ENCODE results near the gene EFNB2.

Gene EFNB2

GRCh38 chr13:106484537-106485193 is 50.8 kb downstream of the EFNB2 start:
- TF ChIP-seq EP300 (IDR thresholded peaks at IDR 0.05; ENCODE audit: borderline replicate concordance) (no peak), EGR1 (IDR thresholded peaks at IDR 0.05) (no peak), TCF12 (IDR thresholded peaks at IDR 0.05; ENCODE audit: low read depth) (no peak), ZBTB7A (IDR thresholded peaks at IDR 0.05; ENCODE audit: low read depth) (no peak), CEBPB (IDR thresholded peaks at IDR 0.05) (no peak), TEAD4 (IDR thresholded peaks at IDR 0.05) (no peak), RAD21 (IDR thresholded peaks at IDR 0.05; ENCODE audit: low read depth) (no peak), NFIC (IDR thresholded peaks at IDR 0.05) (no peak), FOXM1 (IDR thresholded peaks at IDR 0.05; ENCODE audit: borderline replicate concordance, low read depth) (no peak), CREB1 (IDR thresholded peaks at IDR 0.05; ENCODE audit: low read depth) (no peak), USF1 (IDR thresholded peaks at IDR 0.05) (no peak), MAX (IDR thresholded peaks at IDR 0.05) (no peak), REST (IDR thresholded peaks at IDR 0.05; ENCODE audit: low read depth) (no peak), YY1 (IDR thresholded peaks at IDR 0.05; ENCODE audit: low read depth) (no peak), TAF1 (IDR thresholded peaks at IDR 0.05; ENCODE audit: low read depth) (no peak)

GRCh38 chr13:106484084-106484483 is 51.4 kb downstream of the EFNB2 start:
- TF ChIP-seq CEBPB (IDR thresholded peaks at IDR 0.05) (no peak), TCF12 (IDR thresholded peaks at IDR 0.05; ENCODE audit: low read depth) (no peak), FOXM1 (IDR thresholded peaks at IDR 0.05; ENCODE audit: borderline replicate concordance, low read depth) (no peak), TAF1 (IDR thresholded peaks at IDR 0.05; ENCODE audit: low read depth) (no peak), YY1 (IDR thresholded peaks at IDR 0.05; ENCODE audit: low read depth) (no peak), REST (IDR thresholded peaks at IDR 0.05; ENCODE audit: low read depth) (no peak), EP300 (IDR thresholded peaks at IDR 0.05; ENCODE audit: borderline replicate concordance) (no peak), CREB1 (IDR thresholded peaks at IDR 0.05; ENCODE audit: low read depth) (no peak), USF1 (IDR thresholded peaks at IDR 0.05) (no peak), RAD21 (IDR thresholded peaks at IDR 0.05; ENCODE audit: low read depth) (no peak)

- no peak for TF ChIP-seq USF1 (IDR thresholded peaks at IDR 0.05)
- TF ChIP-seq MAX (IDR thresholded peaks at IDR 0.05): no peak
- TF ChIP-seq CEBPB (IDR thresholded peaks at IDR 0.05): no peak
- TF ChIP-seq TAF1 (IDR thresholded peaks at IDR 0.05; ENCODE audit: low read depth): no peak
- TF ChIP-seq EP300 (IDR thresholded peaks at IDR 0.05; ENCODE audit: borderline replicate concordance): no peak
- TF ChIP-seq NFIC (IDR thresholded peaks at IDR 0.05): no peak
- no peak for TF ChIP-seq FOXM1 (IDR thresholded peaks at IDR 0.05; ENCODE audit: borderline replicate concordance, low read depth)
- TF ChIP-seq CREB1 (IDR thresholded peaks at IDR 0.05; ENCODE audit: low read depth): no peak
- TF ChIP-seq REST (IDR thresholded peaks at IDR 0.05; ENCODE audit: low read depth): no peak
- no peak for TF ChIP-seq YY1 (IDR thresholded peaks at IDR 0.05; ENCODE audit: low read depth)
- TF ChIP-seq TEAD4 (IDR thresholded peaks at IDR 0.05): no peak
- no peak for TF ChIP-seq ZBTB7A (IDR thresholded peaks at IDR 0.05; ENCODE audit: low read depth)
- no peak for TF ChIP-seq EGR1 (IDR thresholded peaks at IDR 0.05)
- no peak for TF ChIP-seq TCF12 (IDR thresholded peaks at IDR 0.05; ENCODE audit: low read depth)
- TF ChIP-seq RAD21 (IDR thresholded peaks at IDR 0.05; ENCODE audit: low read depth): no peak
Observed at GRCh38 chr13:106481919-106482318, 53.5 kb downstream of the EFNB2 start.
